Vagina (tissue), 2 donors: Measurements from ENCODE around the gene ANAPC10. TPM values are rescaled to one million over a fixed set of nuclear protein-coding genes. Genes with fewer than 3 reads are reported as not detected.
A peak's percentile ranks its signal among the peaks of the same experiment; 100 is the strongest.

Experiments used
- DNase-seq, 2 donors: peaks; one replicate each; pipeline ENCODE4 v3.0.0-alpha.2; 2017; ENCODE audit errors: extremely low spot score in 2 of 2
- H3K27ac ChIP-seq: fragments of 200-600 bp; sonication (generic); one replicate; pipeline ENCODE4 v1.5.1; 2019
- H3K27me3 ChIP-seq: fragments of 200-600 bp; sonication (generic); one replicate; pipeline ENCODE4 v1.5.1; 2019
- H3K36me3 ChIP-seq, 2 donors: fragments of 200-600 bp; sonication (generic); one replicate each; pipeline ENCODE4 v1.5.1; 2017 to 2019
- H3K4me1 ChIP-seq: fragments of 200-600 bp; sonication (generic); one replicate; pipeline ENCODE4 v1.5.1; 2019
- H3K4me3 ChIP-seq, 2 donors: fragments of 200-600 bp; sonication (generic); 1 replicate in 1 of 2; 2 replicates in 1 of 2; pipeline ENCODE4 v1.5.1; 2016 to 2019
- H3K9me3 ChIP-seq: fragments of 200-600 bp; sonication (generic); one replicate; pipeline ENCODE4 v1.5.1; 2019
- CTCF ChIP-seq, 3 experiments: fragments of 450-650 bp in 2 of 3; fragments of 200-600 bp in 1 of 3; sonication (generic) in 1 of 3; IDR thresholded peaks; one replicate each; pipeline ENCODE4 v1.5.1; 2017 to 2019; ENCODE audit warnings: antibody characterized with exemption in 3 of 3, mild to moderate bottlenecking in 2 of 3, moderate library complexity in 2 of 3
- POLR2A ChIP-seq, 2 donors: fragments of 450-650 bp; IDR thresholded peaks; one replicate each; pipeline ENCODE4 v1.6.1; 2017; ENCODE audit warnings: antibody characterized with exemption in 2 of 2, mild to moderate bottlenecking in 2 of 2, moderate library complexity in 2 of 2
- POLR2AphosphoS5 ChIP-seq, 2 donors: sonication (generic); formaldehyde crosslinking; IDR thresholded peaks; one replicate each; pipeline ENCODE4 v1.9.0; 2017; ENCODE audit warnings: antibody characterized with exemption in 2 of 2, mild to moderate bottlenecking in 2 of 2, low read depth in 1 of 2; ENCODE audit not compliant: insufficient read depth in 1 of 2
- intact Hi-C: fragments of 100-400 bp; cut with DNase I; formaldehyde crosslinking; loops from one replicate; pipeline ENCODE4 v1.15.1; 2023
- total RNA-seq: library from RNA; depleted of rRNA; stranded (reverse); fragments of >200 nt; gene quantifications from one replicate; pipeline ENCODE4 v1.2.3, GENCODE V29; 2016

Gene ANAPC10
- total RNA-seq, 1 donor from 2014 or later, result 17.4 TPM

DNA sequence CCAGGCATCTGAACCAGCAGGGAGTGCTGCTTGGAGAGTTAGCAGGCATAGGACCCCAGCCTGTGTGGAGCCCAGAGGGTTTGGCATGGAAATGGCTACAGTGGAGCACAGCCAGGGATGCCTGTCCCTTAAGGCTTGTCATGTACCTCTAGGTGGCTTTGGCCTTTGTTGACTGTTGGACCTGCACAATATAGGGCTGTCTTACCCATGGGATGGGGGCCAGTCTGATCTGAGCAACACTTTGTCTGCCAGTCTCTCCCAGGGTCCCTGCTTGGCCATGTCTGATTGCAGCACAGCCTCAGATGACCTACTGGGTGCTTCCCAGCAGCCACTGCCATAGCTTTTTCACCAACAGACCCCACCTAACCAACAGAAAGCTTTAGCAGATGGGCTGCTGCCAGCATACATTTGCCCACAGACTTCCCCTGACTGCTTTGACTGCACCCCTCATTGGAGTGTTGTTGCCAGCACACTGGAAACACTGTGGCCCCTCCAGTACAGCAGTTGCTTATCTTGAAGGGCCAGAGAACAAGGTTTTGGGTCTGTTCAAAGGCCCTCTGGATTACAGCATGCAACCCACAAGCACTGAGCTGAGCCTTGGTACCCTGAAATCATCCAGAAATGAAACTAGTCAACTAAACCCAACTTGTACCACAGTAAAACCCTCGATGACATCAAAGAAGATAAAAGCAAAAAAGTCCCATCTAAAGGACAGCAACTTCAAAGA lies 22.1 kb downstream of the ANAPC10 start:
- Histone ChIP-seq H3K9me3 (no peaks in the 10 kb centered on the region), H3K4me3 (no peak overlapping the region), H3K27ac (no peak overlapping the region), H3K4me1 (no peaks in the 10 kb centered on the region), H3K27me3 (no peaks in the 10 kb centered on the region), H3K36me3 (peaks cover 0 to 3% of the 10 kb centered on the region in 2 donors)
- DNase-seq, result no peak
- TF ChIP-seq CTCF (IDR thresholded peaks at IDR 0.05), result no peak
- intact Hi-C loops, result loop anchor here (5.0 kb wide), 1 partner anchor 1944 kb away; no protein-coding TSS in a partner anchor

- no peaks in the 10 kb centered on the region for H3K36me3 ChIP-seq
- TF ChIP-seq POLR2A (IDR thresholded peaks at IDR 0.05), result no peak
- no peaks in the 10 kb centered on the region for H3K9me3 ChIP-seq
- H3K4me3 ChIP-seq, result no peak overlapping the region
- no peaks in the 10 kb centered on the region for H3K4me1 ChIP-seq
- no peak for DNase-seq
- no peak overlapping the region for H3K27ac ChIP-seq
- intact Hi-C loops, result no loop called here
- no peaks in the 10 kb centered on the region for H3K27me3 ChIP-seq
Measured at GRCh38 chr4:145071560-145071959, 26.4 kb downstream of the ANAPC10 start.

DNA sequence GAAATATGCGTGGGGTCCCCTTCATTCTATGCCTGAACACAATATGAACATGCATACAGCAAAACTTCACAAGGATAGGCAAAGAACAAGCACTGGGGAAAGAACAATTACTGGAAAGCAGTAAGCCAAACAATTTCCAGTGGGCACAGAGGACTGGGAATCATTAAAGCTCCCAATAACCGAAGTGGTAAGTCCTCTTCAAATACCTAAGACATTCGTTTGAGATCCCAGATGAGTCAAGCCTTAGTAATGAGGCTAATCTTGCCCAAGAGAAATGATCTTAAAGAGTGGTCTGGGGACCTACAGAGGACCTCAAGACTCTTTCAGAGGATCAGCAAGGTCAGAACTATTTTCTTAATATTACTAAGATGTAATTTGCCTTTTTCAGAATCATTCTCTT lies 28.6 kb downstream of the ANAPC10 start:
- Histone ChIP-seq H3K9me3 (no peaks in the 10 kb centered on the region), H3K4me3 (no peak overlapping the region), H3K4me1 (peaks cover 8% of the 10 kb centered on the region), H3K36me3 (no peaks in the 10 kb centered on the region), H3K27me3 (no peaks in the 10 kb centered on the region), H3K27ac (no peak overlapping the region)
- no peak for DNase-seq
- TF ChIP-seq POLR2AphosphoS5 (IDR thresholded peaks at IDR 0.05; ENCODE audit: insufficient read depth in 1 of 2, low read depth in 1 of 2) (no peak), POLR2A (IDR thresholded peaks at IDR 0.05) (no peak), CTCF (IDR thresholded peaks at IDR 0.05) (no peak)
- intact Hi-C loops, result no loop called here

- Histone ChIP-seq H3K9me3 (no peaks in the 10 kb centered on the region), H3K4me1 (peaks cover 8% of the 10 kb centered on the region), H3K27ac (no peak overlapping the region), H3K27me3 (no peaks in the 10 kb centered on the region), H3K4me3 (no peak overlapping the region), H3K36me3 (no peaks in the 10 kb centered on the region)
- DNase-seq, result no peak
- TF ChIP-seq POLR2A (IDR thresholded peaks at IDR 0.05), result no peak
- TF ChIP-seq CTCF (IDR thresholded peaks at IDR 0.05), result no peak
- TF ChIP-seq POLR2AphosphoS5 (IDR thresholded peaks at IDR 0.05; ENCODE audit: insufficient read depth in 1 of 2, low read depth in 1 of 2), result no peak
- intact Hi-C loops, result no loop called here
Measured at GRCh38 chr4:145066063-145066501, 31.9 kb downstream of the ANAPC10 start.

DNA sequence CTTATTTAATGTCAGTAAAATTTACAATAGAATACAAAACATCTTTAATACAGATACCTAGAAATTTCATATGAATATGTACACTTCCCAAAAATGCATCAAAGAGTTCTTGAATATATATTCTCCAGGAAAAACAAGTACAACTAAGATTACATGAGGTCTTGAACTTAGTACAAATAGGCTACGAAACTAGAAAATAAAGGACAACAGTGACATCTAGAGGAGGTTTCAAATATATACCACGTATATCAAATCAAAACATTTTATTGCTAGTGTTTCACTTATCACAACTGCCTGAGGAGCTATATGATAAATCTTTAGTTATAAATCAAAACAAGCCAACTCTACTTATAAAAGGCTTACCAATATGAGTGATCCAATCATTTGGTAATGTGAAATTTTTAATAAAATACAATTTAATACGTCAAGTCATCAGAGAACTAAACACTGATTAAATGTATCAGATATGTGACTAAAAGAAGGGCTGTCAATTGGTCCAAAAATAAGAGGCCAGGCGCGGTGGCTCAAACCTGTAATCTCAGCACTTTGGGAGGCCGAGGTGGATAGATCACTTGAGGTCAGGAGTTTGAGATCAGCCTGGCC lies 36.6 kb downstream of the ANAPC10 start:
- Histone ChIP-seq H3K9me3 (no peaks in the 10 kb centered on the region), H3K4me1 (peaks cover 7% of the 10 kb centered on the region), H3K27ac (no peak overlapping the region), H3K36me3 (no peaks in the 10 kb centered on the region), H3K4me3 (no peak overlapping the region), H3K27me3 (no peaks in the 10 kb centered on the region)
- TF ChIP-seq CTCF (IDR thresholded peaks at IDR 0.05) (peak in 2 of 3 experiments; percentile 29 to 33), POLR2A (IDR thresholded peaks at IDR 0.05) (no peak)
- intact Hi-C loops, result no loop called here
- no peak for DNase-seq
